DMS53 (cell line): Measurements from ENCODE around the gene SPSB1.

Experiments used
- DNase-seq: peaks from one replicate; lab custom pipeline; 2025; lab: John Stamatoyannopoulos, UW

The SPSB1 gene

GRCh38 chr1:9344426-9345200, 51.9 kb downstream of the SPSB1 start:
- no peak for DNase-seq

GRCh38 chr1:9345471-9345870, 52.8 kb downstream of the SPSB1 start:
- peak; percentile 27 for DNase-seq

- DNase-seq = no peak
These were observed 53.2 kb downstream of the SPSB1 start for GRCh38 chr1:9345922-9346321.

GRCh38 chr1:9346566-9346965, 53.9 kb downstream of the SPSB1 start:
- DNase-seq = no peak

GRCh38 chr1:9347095-9347850, 54.6 kb downstream of the SPSB1 start:
- no peak for DNase-seq

- DNase-seq = no peak
These were observed 56.7 kb downstream of the SPSB1 start for GRCh38 chr1:9349331-9349851.

GRCh38 chr1:9350013-9350908, 57.6 kb downstream of the SPSB1 start:
- no peak for DNase-seq

GRCh38 chr1:9350960-9351359, 58.3 kb downstream of the SPSB1 start:
- no peak for DNase-seq

- no peak for DNase-seq
These were observed 59.1 kb downstream of the SPSB1 start for GRCh38 chr1:9351654-9352271.

- DNase-seq = no peak
These were observed 59.9 kb downstream of the SPSB1 start for GRCh38 chr1:9352377-9353134.

- no peak for DNase-seq
These were observed 62.8 kb downstream of the SPSB1 start for GRCh38 chr1:9355503-9355902.

GRCh38 chr1:9356021-9356420, 63.3 kb downstream of the SPSB1 start:
- DNase-seq = no peak

- no peak for DNase-seq
These were observed 64.3 kb downstream of the SPSB1 start for GRCh38 chr1:9356829-9357466.

- no peak for DNase-seq
These were observed 65.3 kb downstream of the SPSB1 start for GRCh38 chr1:9357958-9358357.

- no peak for DNase-seq
These were observed 67.8 kb downstream of the SPSB1 start for GRCh38 chr1:9360371-9361064.

GRCh38 chr1:9361630-9362260, 69.1 kb downstream of the SPSB1 start:
- no peak for DNase-seq

GRCh38 chr1:9362488-9362887, 69.8 kb downstream of the SPSB1 start:
- no peak for DNase-seq

- peak; percentile 43 for DNase-seq
These were observed 70.4 kb downstream of the SPSB1 start for GRCh38 chr1:9363061-9363471.

- no peak for DNase-seq
These were observed 73.6 kb downstream of the SPSB1 start for GRCh38 chr1:9366298-9366697.
